Endodermal cell (in vitro differentiated cells): Measurements from ENCODE around the gene ZDHHC19. TPM values are rescaled to one million over a fixed set of nuclear protein-coding genes. Genes with fewer than 3 reads are reported as not detected.
A peak's percentile ranks its signal among the peaks of the same experiment; 100 is the strongest.

Source experiments
- DNase-seq: peaks from one replicate; pipeline ENCODE4 v3.0.0-alpha.2; 2017
- H3K27ac ChIP-seq: 2 replicates; pipeline ENCODE4 v1.5.1; 2013; ENCODE audit warnings: mild to moderate bottlenecking, low read depth, low read length, moderate library complexity
- H3K27me3 ChIP-seq: 2 replicates; pipeline ENCODE4 v1.6.1; 2013; ENCODE audit warnings: mild to moderate bottlenecking, low read length, moderate library complexity; ENCODE audit not compliant: insufficient read depth, control insufficient read depth, poor library complexity, severe bottlenecking
- H3K36me3 ChIP-seq: 2 replicates; pipeline ENCODE4 v1.7.0; 2013; ENCODE audit warnings: mild to moderate bottlenecking, low read length, moderate library complexity; ENCODE audit not compliant: control insufficient read depth, insufficient read depth
- H3K4me1 ChIP-seq: one replicate; pipeline ENCODE4 v1.7.0; 2013; ENCODE audit warnings: low read length; ENCODE audit not compliant: control insufficient read depth, insufficient read depth
- H3K4me3 ChIP-seq: 2 replicates; pipeline ENCODE4 v1.5.1; 2013; ENCODE audit warnings: mild to moderate bottlenecking, low read length, moderate library complexity
- H3K9ac ChIP-seq: 2 replicates; pipeline ENCODE4 v1.6.1; 2013; ENCODE audit warnings: mild to moderate bottlenecking, low read length, moderate library complexity; ENCODE audit not compliant: poor library complexity, severe bottlenecking; ENCODE audit errors: extremely low read depth
- H3K9me3 ChIP-seq: 2 replicates; pipeline ENCODE4 v1.6.1; 2013; ENCODE audit warnings: mild to moderate bottlenecking, low read length, moderate library complexity; ENCODE audit not compliant: control insufficient read depth
- H3K27ac Mint-ChIP-seq: 2 replicates; pipeline ENCODE4 v1.8.0; 2020; ENCODE audit warnings: mixed read lengths
- H3K27me3 Mint-ChIP-seq: 2 replicates; pipeline ENCODE4 v1.8.0; 2021; ENCODE audit warnings: mild to moderate bottlenecking, mixed read lengths; ENCODE audit not compliant: insufficient read depth
- H3K36me3 Mint-ChIP-seq: 2 replicates; pipeline ENCODE4 v1.8.0; 2020; ENCODE audit warnings: low read depth, mixed read lengths
- H3K4me1 Mint-ChIP-seq: 2 replicates; pipeline ENCODE4 v1.8.0; 2020; ENCODE audit warnings: mixed read lengths
- H3K4me3 Mint-ChIP-seq: 2 replicates; pipeline ENCODE4 v1.8.0; 2020; ENCODE audit warnings: mild to moderate bottlenecking, moderate library complexity, mixed read lengths
- H3K9me3 Mint-ChIP-seq: 2 replicates; pipeline ENCODE4 v1.8.0; 2020; ENCODE audit warnings: mild to moderate bottlenecking, mixed read lengths
- whole genome bisulfite sequencing, 2 experiments: methylation state at CpG; one replicate each; pipeline versions ENCODE4 v1.1.5 to v1.1.7; 2013; ENCODE audit warnings: missing lambda C conversion rate in 2 of 2, mixed read lengths in 1 of 2; ENCODE audit not compliant: insufficient coverage in 1 of 2, insufficient read length in 1 of 2; 5-methylcytosine and 5-hydroxymethylcytosine counted together
- total RNA-seq, 2 donors: library from RNA; stranded (reverse); fragmentation: NEBNext Ultra II Directional in 1 of 2; extraction: Animal tissue kit (Norgen Biotek cat#: 25700) in 1 of 2; gene quantifications; 2 replicates in 1 of 2; 3 replicates in 1 of 2; pipeline ENCODE4 v1.2.1, GENCODE V29; 2021
- TF ChIP-seq, protein P1 (sequence below): fragments of 200-600 bp; sonication (generic); conservative IDR thresholded peaks from 2 replicates; pipeline ENCODE4 v1.5.0; 2021; ENCODE audit warnings: antibody characterized with exemption, mild to moderate bottlenecking

ZDHHC19 gene
- total RNA-seq, 2 donors from 2014 or later, result 0.86 TPM; not detected in 1

DNA sequence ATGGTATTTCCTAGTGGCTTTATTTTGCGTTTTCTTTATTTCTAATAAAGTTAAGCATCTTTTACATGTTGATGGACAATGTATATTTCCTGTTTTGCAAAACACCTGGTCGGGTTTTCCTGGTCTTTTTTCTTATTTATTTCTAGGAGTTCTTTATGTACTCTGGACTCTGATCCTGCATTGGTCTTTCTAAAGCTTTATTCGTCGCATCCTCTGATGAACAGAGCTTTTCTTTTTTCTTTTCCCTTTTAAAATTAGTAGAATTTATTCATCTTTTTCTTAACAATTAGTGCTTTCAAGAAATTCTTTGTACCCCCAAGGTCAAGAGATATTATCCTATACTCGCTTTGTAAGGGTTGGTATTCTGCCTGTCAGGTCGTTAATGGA is 32.2 kb downstream of the ZDHHC19 start:
- Mint-ChIP-seq H3K36me3 (no peaks in the 10 kb centered on the region), H3K27ac (no peak overlapping the region), H3K27me3 (no peaks in the 10 kb centered on the region), H3K9me3 (no peaks in the 10 kb centered on the region), H3K4me3 (no peak overlapping the region), H3K4me1 (peaks cover 6% of the 10 kb centered on the region)
- H3K9ac ChIP-seq, result no peak overlapping the region
- no peaks in the 10 kb centered on the region for H3K9me3 ChIP-seq
- no peaks in the 10 kb centered on the region for H3K36me3 ChIP-seq
- peak overlapping the region; percentile 93 for H3K27ac ChIP-seq
- H3K4me3 ChIP-seq, result no peak overlapping the region
- peaks cover 4% of the 10 kb centered on the region for H3K4me1 ChIP-seq
- no peak for DNase-seq
- H3K27me3 ChIP-seq, result no peaks in the 10 kb centered on the region
- WGBS, 2 experiments, result 56 to 78% methylated on average over 2 to 5 of the region's 6 CpGs
- TF ChIP-seq, protein P1, sequence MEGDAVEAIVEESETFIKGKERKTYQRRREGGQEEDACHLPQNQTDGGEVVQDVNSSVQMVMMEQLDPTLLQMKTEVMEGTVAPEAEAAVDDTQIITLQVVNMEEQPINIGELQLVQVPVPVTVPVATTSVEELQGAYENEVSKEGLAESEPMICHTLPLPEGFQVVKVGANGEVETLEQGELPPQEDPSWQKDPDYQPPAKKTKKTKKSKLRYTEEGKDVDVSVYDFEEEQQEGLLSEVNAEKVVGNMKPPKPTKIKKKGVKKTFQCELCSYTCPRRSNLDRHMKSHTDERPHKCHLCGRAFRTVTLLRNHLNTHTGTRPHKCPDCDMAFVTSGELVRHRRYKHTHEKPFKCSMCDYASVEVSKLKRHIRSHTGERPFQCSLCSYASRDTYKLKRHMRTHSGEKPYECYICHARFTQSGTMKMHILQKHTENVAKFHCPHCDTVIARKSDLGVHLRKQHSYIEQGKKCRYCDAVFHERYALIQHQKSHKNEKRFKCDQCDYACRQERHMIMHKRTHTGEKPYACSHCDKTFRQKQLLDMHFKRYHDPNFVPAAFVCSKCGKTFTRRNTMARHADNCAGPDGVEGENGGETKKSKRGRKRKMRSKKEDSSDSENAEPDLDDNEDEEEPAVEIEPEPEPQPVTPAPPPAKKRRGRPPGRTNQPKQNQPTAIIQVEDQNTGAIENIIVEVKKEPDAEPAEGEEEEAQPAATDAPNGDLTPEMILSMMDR, result no peak

DNA sequence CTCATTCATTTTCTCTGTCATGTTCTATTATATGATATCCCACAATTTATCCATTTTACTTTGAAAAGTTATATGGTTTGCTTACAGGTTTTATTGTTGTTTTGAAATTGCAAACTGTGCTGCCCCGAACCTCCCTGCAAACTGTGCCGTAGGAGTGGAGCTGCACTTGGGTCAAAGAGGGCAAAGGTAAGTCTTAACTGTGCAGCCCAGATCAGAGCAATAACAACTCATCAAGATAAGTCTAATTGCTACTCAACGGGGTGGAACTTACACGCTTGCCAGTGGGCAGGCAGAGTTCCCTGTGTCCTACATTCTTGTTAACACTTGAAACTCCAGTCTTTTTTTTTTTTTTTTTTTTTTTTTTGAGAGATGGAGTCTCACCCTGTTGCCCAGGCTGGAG is 33.2 kb downstream of the ZDHHC19 start:
- Histone ChIP-seq H3K9ac (no peak overlapping the region), H3K27ac (no peak overlapping the region), H3K9me3 (no peaks in the 10 kb centered on the region), H3K4me1 (peaks cover 4% of the 10 kb centered on the region), H3K27me3 (no peaks in the 10 kb centered on the region), H3K36me3 (no peaks in the 10 kb centered on the region), H3K4me3 (no peak overlapping the region)
- TF ChIP-seq, protein P1, result no peak
- Mint-ChIP-seq H3K4me3 (no peak overlapping the region), H3K27ac (no peak overlapping the region), H3K36me3 (no peaks in the 10 kb centered on the region), H3K9me3 (no peaks in the 10 kb centered on the region), H3K27me3 (no peaks in the 10 kb centered on the region), H3K4me1 (peaks cover 6% of the 10 kb centered on the region)
- DNase-seq, result no peak
- 87 to 92% methylated on average over 3 to 4 of the region's 4 CpGs for WGBS, 2 experiments

GRCh38 chr3:196177567-196177966 is 33.6 kb downstream of the ZDHHC19 start:
- Mint-ChIP-seq H3K36me3 (no peaks in the 10 kb centered on the region), H3K9me3 (no peaks in the 10 kb centered on the region), H3K27me3 (no peaks in the 10 kb centered on the region), H3K4me3 (no peak overlapping the region), H3K27ac (no peak overlapping the region), H3K4me1 (peaks cover 6% of the 10 kb centered on the region)
- no peaks in the 10 kb centered on the region for H3K27me3 ChIP-seq
- no peaks in the 10 kb centered on the region for H3K9me3 ChIP-seq
- no peaks in the 10 kb centered on the region for H3K36me3 ChIP-seq
- H3K4me1 ChIP-seq, result peaks cover 4% of the 10 kb centered on the region
- WGBS, 2 experiments, result 85 to 89% methylated on average over 13 to 16 of the region's 16 CpGs
- no peak for DNase-seq
- H3K27ac ChIP-seq, result no peak overlapping the region
- no peak overlapping the region for H3K9ac ChIP-seq
- H3K4me3 ChIP-seq, result no peak overlapping the region
- TF ChIP-seq, protein P1, result no peak
